H1 (cell line): Measurements from ENCODE around the gene RASSF10. TPM values are rescaled to one million over a fixed set of nuclear protein-coding genes. Genes with fewer than 3 reads are reported as not detected.

Experiments
- CTCF ChIA-PET: fragments of 300-600 bp; sonication (Branson Sonifier 250); formaldehyde crosslinking; loops from one replicate; lab custom pipeline; 2021; ENCODE audit not compliant: partially characterized antibody; lab: Charles Lee
- POLR2A ChIA-PET: fragments of 300-600 bp; sonication (Branson Sonifier 250); formaldehyde crosslinking; loops from one replicate; lab custom pipeline; 2021; ENCODE audit warnings: inconsistent platforms; ENCODE audit not compliant: partially characterized antibody; lab: Charles Lee
- DNase-seq, 2 experiments: peaks; one replicate each; pipeline versions ENCODE4 v3.0.0 to v3.0.0-alpha.2; 2010 to 2022; ENCODE audit warnings: low spot score in 2 of 2, low read depth in 1 of 2, mixed read lengths in 1 of 2
- FAIRE-seq: peaks from 2 replicates; lab custom pipeline; 2011; peaks lifted over from hg19 to GRCh38; lab: Jason Lieb, UNC
- H2AFZ ChIP-seq: 2 replicates; pipeline ENCODE4 v1.8.1; 2012; ENCODE audit warnings: low read length, inconsistent platforms
- H2AK5ac ChIP-seq: 2 replicates; pipeline ENCODE4 v1.6.1; 2013; ENCODE audit warnings: low read depth, low read length
- H2BK120ac ChIP-seq: replicated peaks from 2 replicates; pipeline ENCODE3; 2013; ENCODE audit warnings: low read depth, low read length, inconsistent platforms
- H2BK12ac ChIP-seq: 2 replicates; pipeline ENCODE4 v1.6.1; 2013; ENCODE audit warnings: low read depth, low read length
- H2BK15ac ChIP-seq: 2 replicates; pipeline ENCODE4 v1.6.1; 2013; ENCODE audit warnings: low read length
- H2BK20ac ChIP-seq: 2 replicates; pipeline ENCODE4 v1.6.1; 2013; ENCODE audit warnings: low read length
- H2BK5ac ChIP-seq: 2 replicates; pipeline ENCODE4 v1.6.1; 2013; ENCODE audit warnings: low read depth, low read length
- H3K14ac ChIP-seq: 2 replicates; pipeline ENCODE4 v1.6.1; 2013; ENCODE audit warnings: inconsistent platforms; ENCODE audit not compliant: insufficient read length
- H3K18ac ChIP-seq: 2 replicates; pipeline ENCODE4 v1.6.1; 2013; ENCODE audit warnings: low read length; ENCODE audit errors: extremely low read depth
- H3K23ac ChIP-seq: 2 replicates; pipeline ENCODE4 v1.6.1; 2013; ENCODE audit warnings: inconsistent platforms; ENCODE audit not compliant: insufficient read length
- H3K23me2 ChIP-seq: 2 replicates; pipeline ENCODE4 v1.6.1; 2013; ENCODE audit warnings: low read depth, low read length
- H3K27ac ChIP-seq: 2 replicates; pipeline ENCODE4 v1.6.1; 2011; ENCODE audit warnings: low read depth, low read length, inconsistent platforms
- H3K27me3 ChIP-seq, 4 experiments: replicated peaks in 1 of 4; 1 replicate in 1 of 4; 2 replicates in 3 of 4; pipeline versions ENCODE4 v1.6.1 to v1.8.1; 2011 to 2013; ENCODE audit warnings: low read length in 3 of 4, mild to moderate bottlenecking in 3 of 4, inconsistent platforms in 2 of 4, mixed read lengths in 2 of 4, moderate library complexity in 1 of 4; ENCODE audit not compliant: control insufficient read depth in 3 of 4, insufficient read depth in 3 of 4; ENCODE audit errors: extremely low read depth in 1 of 4
- H3K36me3 ChIP-seq, 4 experiments: 2 replicates each; pipeline versions ENCODE4 v1.6.1 to v1.8.1; 2011 to 2013; ENCODE audit warnings: mild to moderate bottlenecking in 4 of 4, low read length in 3 of 4, moderate library complexity in 2 of 4, control low read depth in 1 of 4, inconsistent platforms in 1 of 4; ENCODE audit not compliant: insufficient read depth in 4 of 4, control insufficient read depth in 2 of 4
- H3K4ac ChIP-seq: replicated peaks from 2 replicates; pipeline ENCODE3; 2013; ENCODE audit warnings: low read length, low read depth, mixed read lengths, inconsistent platforms; ENCODE audit not compliant: insufficient read length
- H3K4me1 ChIP-seq, 4 experiments: replicated peaks in 1 of 4; 1 replicate in 1 of 4; 2 replicates in 3 of 4; pipeline versions ENCODE4 v1.6.1 to v1.8.1; 2011 to 2013; ENCODE audit warnings: low read length in 3 of 4, inconsistent platforms in 2 of 4, mixed read lengths in 1 of 4; ENCODE audit not compliant: insufficient read depth in 4 of 4, control insufficient read depth in 3 of 4
- H3K4me2 ChIP-seq, 2 experiments: 2 replicates each; pipeline versions ENCODE4 v1.6.1 to v1.8.1; 2011 to 2013; ENCODE audit warnings: low read depth in 2 of 2, low read length in 2 of 2, control low read depth in 1 of 2, inconsistent platforms in 1 of 2, mild to moderate bottlenecking in 1 of 2; ENCODE audit not compliant: insufficient read depth in 1 of 2
- H3K4me3 ChIP-seq, 4 experiments: fragments of 200-600, 300-600 bp in 1 of 4; sonication (generic), shearing (Covaris generic), sonication (Bioruptor Twin) in 1 of 4; 2 replicates each; pipeline versions ENCODE4 v1.5.1 to v1.8.1; 2011 to 2016; ENCODE audit warnings: low read length in 4 of 4, low read depth in 3 of 4, control low read depth in 2 of 4, inconsistent platforms in 2 of 4, mild to moderate bottlenecking in 2 of 4, mixed read lengths in 1 of 4, moderate library complexity in 1 of 4; ENCODE audit not compliant: insufficient read depth in 2 of 4; ENCODE audit errors: extremely low read depth in 1 of 4
- H3K56ac ChIP-seq: replicated peaks from 2 replicates; pipeline ENCODE3; 2013; ENCODE audit warnings: low read depth, mild to moderate bottlenecking, mixed read lengths, low read length, inconsistent platforms; ENCODE audit not compliant: insufficient read length
- H3K79me1 ChIP-seq: 2 replicates; pipeline ENCODE4 v1.6.1; 2013; ENCODE audit warnings: low read depth, low read length, control low read depth
- H3K79me2 ChIP-seq, 2 experiments: 2 replicates each; pipeline versions ENCODE4 v1.6.1 to v1.8.1; 2012 to 2013; ENCODE audit warnings: low read length in 2 of 2, mild to moderate bottlenecking in 2 of 2, inconsistent platforms in 1 of 2; ENCODE audit not compliant: insufficient read depth in 2 of 2, control insufficient read depth in 1 of 2
- H3K9ac ChIP-seq, 4 experiments: replicated peaks in 1 of 4; 1 replicate in 1 of 4; 2 replicates in 3 of 4; pipeline versions ENCODE4 v1.6.1 to v1.8.1; 2011 to 2013; ENCODE audit warnings: low read depth in 3 of 4, low read length in 3 of 4, control low read depth in 2 of 4, mild to moderate bottlenecking in 2 of 4, moderate library complexity in 2 of 4, inconsistent platforms in 1 of 4; ENCODE audit errors: extremely low read depth in 1 of 4
- H3K9me3 ChIP-seq, 2 experiments: 2 replicates each; pipeline versions ENCODE4 v1.6.1 to v1.8.1; 2012 to 2013; ENCODE audit warnings: mild to moderate bottlenecking in 2 of 2, moderate library complexity in 2 of 2, control low read depth in 1 of 2, inconsistent platforms in 1 of 2, low read depth in 1 of 2, low read length in 1 of 2, mixed read lengths in 1 of 2; ENCODE audit not compliant: insufficient read depth in 2 of 2
- H4K20me1 ChIP-seq, 2 experiments: replicated peaks in 1 of 2; 2 replicates each; pipeline versions ENCODE3 to v1.8.1; 2011 to 2013; ENCODE audit warnings: inconsistent platforms in 2 of 2, low read length in 2 of 2, mild to moderate bottlenecking in 1 of 2; ENCODE audit not compliant: insufficient read depth in 2 of 2, control insufficient read depth in 1 of 2
- H4K5ac ChIP-seq: 2 replicates; pipeline ENCODE4 v1.6.1; 2013; ENCODE audit warnings: low read length, low read depth, mixed read lengths, inconsistent platforms; ENCODE audit not compliant: insufficient read length
- H4K8ac ChIP-seq: 2 replicates; pipeline ENCODE4 v1.8.0; 2013; ENCODE audit warnings: mild to moderate bottlenecking, moderate library complexity, low read length, inconsistent platforms; ENCODE audit not compliant: insufficient read depth; ENCODE audit errors: extremely low read depth
- H4K91ac ChIP-seq: replicated peaks from 2 replicates; pipeline ENCODE3; 2013; ENCODE audit warnings: low read length, mixed read lengths, inconsistent platforms; ENCODE audit not compliant: insufficient read length
- CBX8 ChIP-seq: fragments of 300-800, 300-1000 bp; sonication (generic); IDR thresholded peaks from 2 replicates; pipeline ENCODE4 v1.7.1; 2016; ENCODE audit warnings: low read depth, low read length, borderline replicate concordance
- GTF2F1 ChIP-seq: IDR thresholded peaks from 2 replicates; pipeline ENCODE4 v1.6.1; 2012; ENCODE audit warnings: low read depth, low read length, improper control_type of control experiment, borderline replicate concordance
- WGBS, 2 experiments: shearing (Covaris generic) in 1 of 2; methylation state at CpG; one replicate each; pipeline versions ENCODE4 v1.1.6 to v1.1.7; 2013 to 2015; ENCODE audit warnings: low lambda C conversion rate in 2 of 2, mixed read lengths in 2 of 2, inconsistent platforms in 1 of 2, low coverage in 1 of 2, missing lambda C conversion rate in 1 of 2; ENCODE audit not compliant: insufficient replicate concordance in 2 of 2, insufficient coverage in 1 of 2, insufficient read length in 1 of 2; ENCODE audit errors: extremely low coverage in 1 of 2, missing lambda C conversion rate in 1 of 2; 5-methylcytosine and 5-hydroxymethylcytosine counted together
- polyA plus RNA-seq, 7 experiments: library from polyadenylated mRNA; depleted of rRNA in 3 of 7; stranded (reverse) in 5 of 7; unstranded in 2 of 7; fragments of >200 nt in 5 of 7; fragments of 200-250 nt in 2 of 7; gene quantifications; 1 replicate in 5 of 7; 2 replicates in 1 of 7; 4 replicates in 1 of 7; pipeline versions ENCODE4 v1.2.1 to v1.2.3, GENCODE V29; 2011 to 2013; ENCODE audit warnings: missing spikeins in 2 of 7, mixed read lengths in 2 of 7
- total RNA-seq: library from RNA; stranded (reverse); fragmentation: NEBNext Ultra II Directional; extraction: Animal tissue kit (Norgen Biotek cat#: 25700); gene quantifications from 2 replicates; pipeline ENCODE4 v1.2.1, GENCODE V29; 2021

Gene RASSF10
- total and polyA plus RNA-seq, 2 of the 8 experiments (the other 6 are each of a cell fraction or from before 2014, with no cell fraction given), result 0.51 to 1.8 TPM

DNA sequence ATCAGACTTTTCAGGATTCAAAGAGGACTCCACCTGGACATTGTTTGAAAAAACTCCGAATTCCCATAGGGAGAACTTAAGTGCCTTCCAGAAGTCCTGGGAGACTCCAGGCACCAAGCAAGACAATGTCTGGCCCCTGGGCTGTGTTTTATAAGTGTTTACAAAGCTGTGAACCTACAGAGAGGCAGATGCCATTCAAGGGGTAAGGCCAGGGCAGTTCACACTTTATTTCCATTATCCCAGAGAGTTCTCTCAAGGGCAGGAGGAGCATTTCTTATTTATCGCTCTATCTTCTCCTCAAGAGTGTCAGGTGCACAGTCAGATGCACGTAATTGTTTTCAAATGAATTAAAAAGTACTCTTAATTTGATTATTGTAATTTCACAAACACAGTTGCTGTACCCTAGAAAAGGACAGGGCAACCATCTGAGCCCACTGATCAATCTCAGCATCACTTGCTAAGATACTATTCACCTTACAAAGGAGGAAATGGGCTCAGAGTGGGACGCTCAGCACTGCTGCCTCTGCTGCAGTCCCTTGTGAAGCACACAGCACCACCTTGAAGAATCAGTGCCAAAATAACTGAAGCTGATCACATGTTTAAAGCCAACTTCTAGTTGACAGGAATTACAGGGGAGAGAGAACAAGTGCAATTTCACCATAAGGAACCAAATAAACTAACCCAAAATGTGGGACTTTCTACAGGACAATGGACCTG lies 35.0 kb downstream of the RASSF10 start:
- Histone ChIP-seq H3K14ac (no peak overlapping the region), H3K9ac (no peak overlapping the region), H4K91ac (no peak overlapping the region), H3K4me1 (no peaks in the 10 kb centered on the region), H4K5ac (no peak overlapping the region), H3K79me2 (no peaks in the 10 kb centered on the region), H3K9me3 (no peaks in the 10 kb centered on the region), H2BK12ac (no peak overlapping the region), H4K8ac (no peak overlapping the region), H3K23me2 (no peaks in the 10 kb centered on the region), H3K4me3 (no peak overlapping the region), H3K36me3 (no peaks in the 10 kb centered on the region), H4K20me1 (no peaks in the 10 kb centered on the region), H3K27ac (no peak overlapping the region), H3K23ac (no peak overlapping the region), H3K27me3 (no peaks in the 10 kb centered on the region), H2BK15ac (no peak overlapping the region), H3K4me2 (no peak overlapping the region), H2AK5ac (no peak overlapping the region), H3K79me1 (no peaks in the 10 kb centered on the region), H2BK120ac (no peak overlapping the region), H2BK20ac (no peak overlapping the region), H2BK5ac (no peak overlapping the region), H2AFZ (no peak overlapping the region), H3K4ac (no peak overlapping the region), H3K18ac (no peak overlapping the region), H3K56ac (no peak overlapping the region)
- no peak for TF ChIP-seq CBX8
- TF ChIP-seq GTF2F1, result no peak
- FAIRE-seq (no peak), DNase-seq (no peak)
- ChIA-PET POLR2A (no interaction called here), CTCF (no interaction called here)
- 93% methylated on average over 4 of the region's 4 CpGs; no CpG with 5 or more reads in 1 of the 2 experiments for WGBS, 2 experiments
